Measurements from ENCODE around the gene DSTYK.

The DSTYK gene

DNA sequence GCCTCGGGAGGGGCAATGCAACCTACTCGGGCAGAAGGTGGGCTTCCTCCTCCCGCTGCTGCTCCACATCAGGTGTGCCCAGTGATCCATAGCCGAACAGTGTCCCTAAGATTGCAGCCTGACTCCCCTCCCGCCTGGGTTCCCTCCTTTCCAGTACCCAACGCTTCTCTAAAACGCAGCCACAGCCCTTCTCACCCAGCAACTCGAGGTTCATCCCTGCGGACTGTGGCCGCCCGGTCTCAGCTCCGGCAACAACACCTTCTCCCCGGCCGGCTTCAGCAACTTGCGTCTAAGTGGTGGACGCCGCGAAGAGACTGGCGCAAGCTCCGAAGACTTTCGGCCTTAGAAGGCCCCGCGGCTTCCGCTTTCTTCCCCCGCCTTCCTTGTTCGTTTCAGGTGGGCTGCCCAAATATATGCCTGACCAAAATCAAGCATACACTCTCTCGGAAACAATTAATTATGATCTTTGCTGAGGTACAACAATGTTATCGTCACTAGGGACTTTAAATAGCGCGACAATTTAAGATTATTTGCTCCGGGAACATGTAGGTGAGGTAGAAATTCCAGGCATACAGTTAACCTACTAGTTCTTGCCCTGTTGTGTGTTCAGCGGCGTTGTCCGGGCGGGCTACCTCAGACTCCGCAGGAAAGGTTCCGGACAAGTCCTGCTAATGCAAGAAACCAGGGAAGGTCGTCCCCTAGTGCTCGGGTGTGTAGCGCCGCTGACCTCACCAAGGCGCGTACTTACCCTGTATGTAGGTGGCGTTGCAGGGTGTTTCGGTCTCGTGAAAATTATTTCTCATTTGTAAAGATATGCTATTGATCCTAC, 89.6 kb downstream of the DSTYK start, which contains the start of gene RBBP5:
RBBP5 (minus strand) TSS at position 319 of the 829 bp plus-strand sequence; CDS start at position 214, 105 bp downstream.
- peak; percentile 98 for DNase-seq

GRCh38 chr1:205118752-205119151, 92.8 kb downstream of the DSTYK start:
- DNase-seq: peak; percentile 53

DNA sequence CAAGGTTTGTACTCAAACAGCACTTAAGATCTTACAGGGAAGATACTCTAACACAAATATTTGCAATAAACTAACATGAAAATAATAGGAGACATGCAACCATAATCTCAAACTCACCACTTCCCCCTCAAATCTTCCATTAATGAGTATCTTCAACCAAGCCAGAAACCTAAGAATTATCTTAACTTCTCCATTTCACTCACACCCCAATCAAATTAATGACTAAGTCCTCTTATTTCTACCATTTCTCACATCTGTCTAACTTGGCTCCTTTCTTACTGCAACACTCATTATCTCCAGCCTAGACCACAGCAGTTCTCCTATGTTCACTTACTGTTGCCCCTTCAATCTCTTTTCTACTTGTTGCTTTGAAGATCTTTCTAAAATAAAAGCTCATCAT, 100.1 kb downstream of the DSTYK start:
- peak; percentile 36 for DNase-seq

DNA sequence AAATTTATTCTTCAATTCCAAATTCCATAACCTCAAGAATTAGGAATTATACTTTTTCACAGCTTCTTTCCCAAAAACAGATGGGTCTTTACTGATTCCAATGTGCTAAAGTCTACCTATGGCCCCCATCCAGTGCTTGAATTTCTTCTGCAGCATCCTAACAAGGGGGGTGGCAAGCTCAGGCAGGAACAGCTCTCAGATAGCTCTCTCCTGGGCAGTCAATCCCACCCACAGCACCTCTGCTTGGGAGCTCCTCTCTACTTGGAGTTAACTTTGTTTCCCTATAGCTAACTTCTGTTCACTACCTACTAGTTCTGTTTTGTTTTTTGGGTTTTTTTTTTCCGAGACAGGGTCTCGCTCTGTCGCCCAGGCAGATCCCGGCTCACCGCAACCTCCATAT, 101.8 kb downstream of the DSTYK start:
- DNase-seq: no peak

GRCh38 chr1:205109269-205109668, 102.2 kb downstream of the DSTYK start:
- DNase-seq: no peak

GRCh38 chr1:205108464-205108863, 103.0 kb downstream of the DSTYK start:
- no peak for DNase-seq

DNA sequence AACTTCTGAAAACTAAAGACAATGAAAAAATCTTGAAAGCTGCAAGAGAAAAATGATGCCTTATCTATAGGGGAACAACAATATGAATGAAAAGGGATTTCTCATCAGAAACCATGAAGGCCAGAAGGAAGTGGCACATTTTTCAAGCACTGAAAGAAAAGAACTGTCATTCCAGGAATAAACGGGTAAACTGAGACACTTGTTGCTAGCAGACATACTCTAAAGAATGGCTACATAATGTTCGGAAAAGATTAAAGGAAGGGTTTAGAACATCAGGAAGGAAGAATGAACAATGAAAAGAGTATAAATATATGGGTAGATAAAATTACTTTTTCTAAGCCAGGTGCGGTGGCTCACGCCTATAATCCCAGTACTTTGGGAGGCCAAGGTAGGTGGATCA, 104.2 kb downstream of the DSTYK start:
- DNase-seq: no peak

DNA sequence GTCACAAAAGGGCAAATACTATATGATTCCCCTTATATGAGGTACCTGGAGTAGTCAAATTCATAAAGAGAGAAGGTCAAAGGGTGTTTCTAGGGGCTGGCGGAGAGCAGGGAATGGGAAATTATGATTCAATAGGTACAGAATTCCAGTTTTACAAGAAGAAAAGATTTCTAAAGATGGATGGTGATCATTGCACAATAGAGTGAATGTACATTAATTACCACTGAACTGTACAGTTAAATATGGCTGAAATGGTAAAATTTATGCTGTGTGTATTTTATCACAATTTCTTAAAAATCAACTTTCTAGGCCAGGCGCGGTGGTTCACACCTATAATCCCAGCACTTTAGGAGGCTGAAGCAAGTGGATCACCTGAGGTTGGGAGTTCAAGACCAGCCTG, 109.1 kb downstream of the DSTYK start:
- no peak for DNase-seq

DNA sequence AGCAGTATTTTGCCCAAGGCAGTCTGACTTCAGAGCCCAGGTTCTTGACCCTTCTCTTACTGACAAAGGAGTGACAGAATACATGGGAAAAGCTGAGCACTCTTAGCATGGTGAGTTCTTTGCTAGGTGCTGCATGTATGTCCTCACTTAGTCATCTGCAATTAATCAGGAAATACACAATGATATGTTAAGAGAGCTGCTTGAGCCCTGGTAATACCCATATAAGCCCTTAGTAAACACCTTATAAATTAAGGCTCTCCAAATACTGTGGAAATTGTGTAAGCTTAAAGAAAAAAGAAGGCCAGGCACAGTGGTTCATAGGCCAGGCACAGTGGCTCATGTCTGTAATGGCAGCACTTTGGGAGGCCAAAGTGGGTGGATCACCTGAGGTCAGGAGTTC, 113.3 kb downstream of the DSTYK start:
- DNase-seq: no peak

DNA sequence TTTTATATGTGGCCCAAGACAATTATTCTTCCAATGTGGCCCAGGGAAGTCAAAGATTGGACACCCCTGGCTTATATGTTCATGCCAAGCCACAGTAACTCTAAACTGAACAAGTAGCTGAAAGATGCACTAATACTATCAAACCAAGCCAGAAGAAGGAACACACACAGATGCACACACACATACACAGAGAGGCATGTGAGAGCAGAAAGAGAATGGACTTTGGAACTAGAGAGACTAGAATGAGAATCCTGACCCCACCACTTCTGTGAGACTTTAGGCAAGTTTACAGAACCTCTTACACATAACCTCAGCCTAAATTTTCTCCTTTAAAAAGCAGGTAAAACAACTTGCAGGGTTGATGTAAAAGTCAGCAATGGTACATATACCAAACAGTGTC, 116.1 kb downstream of the DSTYK start:
- DNase-seq: no peak

Measured in hematopoietic multipotent progenitor cell treated with erythropoietin and hydrocortisone succinate and interleukin-3 and kit ligand, for 4 days (in vitro differentiated cells).